Activated CD8-positive, alpha-beta T cell treated with anti-CD3 and anti-CD28 coated beads for 36 hours (primary cell): Measurements from ENCODE around the gene CREB3L1. TPM values are rescaled to one million over a fixed set of nuclear protein-coding genes. Genes with fewer than 3 reads are reported as not detected.
A peak's percentile ranks its signal among the peaks of the same experiment; 100 is the strongest.

Experiments used
- ATAC-seq: fragments of 200-7000 bp; cut with Tn5 transposase; one replicate; pipeline ENCODE4 v1.10.0; 2021; ENCODE audit warnings: mild to moderate bottlenecking, moderate library complexity
- CTCF ChIA-PET: fragments of 350-600 bp; sonication (Branson Sonifier 250); formaldehyde crosslinking; loops from one replicate; lab custom pipeline; 2021; ENCODE audit warnings: antibody characterized with exemption; lab: Charles Lee
- POLR2A ChIA-PET: fragments of 350-600 bp; sonication (Branson Sonifier 250); formaldehyde crosslinking; loops from one replicate; lab custom pipeline; 2021; ENCODE audit warnings: antibody characterized with exemption; lab: Charles Lee
- DNase-seq: peaks from one replicate; pipeline ENCODE4 v3.0.0-alpha.2; 2020
- H3K27ac Mint-ChIP-seq: one replicate; pipeline ENCODE4 v1.8.0; 2021; ENCODE audit warnings: mild to moderate bottlenecking, mixed read lengths
- H3K27me3 Mint-ChIP-seq: one replicate; pipeline ENCODE4 v1.8.0; 2021; ENCODE audit warnings: mixed read lengths
- H3K36me3 Mint-ChIP-seq: one replicate; pipeline ENCODE4 v1.8.0; 2021; ENCODE audit warnings: low read depth, mixed read lengths
- H3K4me1 Mint-ChIP-seq: one replicate; pipeline ENCODE4 v1.8.0; 2021; ENCODE audit warnings: low read depth, mixed read lengths
- H3K4me3 Mint-ChIP-seq: one replicate; pipeline ENCODE4 v1.8.0; 2021; ENCODE audit warnings: mild to moderate bottlenecking, moderate library complexity, mixed read lengths
- H3K9me3 Mint-ChIP-seq: one replicate; pipeline ENCODE4 v1.8.0; 2021; ENCODE audit warnings: mixed read lengths
- CTCF ChIP-seq: fragments of 200-600 bp; IDR thresholded peaks from one replicate; pipeline ENCODE4 v1.8.0; 2022; ENCODE audit warnings: antibody characterized with exemption, mild to moderate bottlenecking
- intact Hi-C: fragments of 100-400 bp; cut with micrococcal nuclease; formaldehyde crosslinking; loops from one replicate; pipeline ENCODE4 v1.10.0; 2022
- total RNA-seq, 2 experiments: library from RNA; stranded (reverse); gene quantifications; one replicate each; pipeline ENCODE4 v1.2.3, GENCODE V29; 2021

Gene CREB3L1
- total RNA-seq, 2 experiments from 2014 or later, result not detected

- H3K27me3 Mint-ChIP-seq, result peaks cover 12% of the 10 kb centered on the region
- intact Hi-C loops, result loop anchor here (5.0 to 10.0 kb wide), 2 partner anchors 68 to 115 kb away; partner anchors contain the start of gene PHF21A
- ATAC-seq (no peak), DNase-seq (no peak)
- no peaks in the 10 kb centered on the region for H3K36me3 Mint-ChIP-seq
- POLR2A ChIA-PET, result interaction anchor here (1.0 to 2.9 kb wide), 5 partner anchors 76 to 378 kb away, joined by 3 to 11 read pairs (median 3); no protein-coding TSS in a partner anchor
- no peak overlapping the region for H3K4me3 Mint-ChIP-seq
- peaks cover 37% of the 10 kb centered on the region for H3K4me1 Mint-ChIP-seq
- no peak overlapping the region for H3K27ac Mint-ChIP-seq
- no peaks in the 10 kb centered on the region for H3K9me3 Mint-ChIP-seq
- CTCF ChIA-PET, result interaction anchor here (0.5 to 9.6 kb wide), 32 partner anchors 9 to 1130 kb away, joined by 3 to 382 read pairs (median 5); partner anchors contain the start of gene CREB3L1
- no peak for TF ChIP-seq CTCF
Observed at GRCh38 chr11:46239801-46240061, 37.7 kb upstream of the CREB3L1 start.

- peaks cover 37% of the 10 kb centered on the region for H3K4me1 Mint-ChIP-seq
- H3K36me3 Mint-ChIP-seq, result no peaks in the 10 kb centered on the region
- DNase-seq, result no peak
- no peak for TF ChIP-seq CTCF
- POLR2A ChIA-PET, result interaction anchor here (0.6 to 2.9 kb wide), 4 partner anchors 55 to 105 kb away, joined by 3 to 11 read pairs (median 3); no protein-coding TSS in a partner anchor
- H3K27ac Mint-ChIP-seq, result no peak overlapping the region
- no peaks in the 10 kb centered on the region for H3K9me3 Mint-ChIP-seq
- intact Hi-C loops, result no loop called here
- ATAC-seq, result no peak
- CTCF ChIA-PET, result interaction anchor here (0.7 to 9.6 kb wide), 19 partner anchors 10 to 419 kb away, joined by 3 to 382 read pairs (median 10); partner anchors contain the start of gene CREB3L1
- H3K4me3 Mint-ChIP-seq, result no peak overlapping the region
- H3K27me3 Mint-ChIP-seq, result peaks cover 12% of the 10 kb centered on the region
Observed at GRCh38 chr11:46240371-46240770, 37.1 kb upstream of the CREB3L1 start.

- POLR2A ChIA-PET, result interaction anchor here (0.6 to 0.9 kb wide), 2 partner anchors 55 to 91 kb away, joined by 3 read pairs; no protein-coding TSS in a partner anchor
- TF ChIP-seq CTCF, result no peak
- H3K36me3 Mint-ChIP-seq, result no peaks in the 10 kb centered on the region
- DNase-seq, result no peak
- peaks cover 37% of the 10 kb centered on the region for H3K4me1 Mint-ChIP-seq
- no peak for ATAC-seq
- H3K27me3 Mint-ChIP-seq, result peaks cover 10% of the 10 kb centered on the region
- CTCF ChIA-PET, result interaction anchor here (0.7 to 9.6 kb wide), 10 partner anchors 9 to 126 kb away, joined by 3 to 382 read pairs (median 14); partner anchors contain the start of gene CREB3L1
- H3K27ac Mint-ChIP-seq, result no peak overlapping the region
- H3K9me3 Mint-ChIP-seq, result no peaks in the 10 kb centered on the region
- intact Hi-C loops, result no loop called here
- H3K4me3 Mint-ChIP-seq, result no peak overlapping the region
Observed at GRCh38 chr11:46240861-46241260, 36.6 kb upstream of the CREB3L1 start.

- Mint-ChIP-seq H3K4me1 (peaks cover 28% of the 10 kb centered on the region), H3K4me3 (peak overlapping the region; percentile 91), H3K36me3 (no peaks in the 10 kb centered on the region), H3K27me3 (peaks cover 3% of the 10 kb centered on the region), H3K9me3 (no peaks in the 10 kb centered on the region), H3K27ac (peak overlapping the region; percentile 93)
- ATAC-seq (no peak), DNase-seq (peak; percentile 12)
- ChIA-PET POLR2A (interaction anchor here (0.8 to 1.7 kb wide), 10 partner anchors 43 to 438 kb away, joined by 3 to 7 read pairs (median 4); partner anchors contain the start of gene SLC35C1), CTCF (interaction anchor here (0.7 to 9.6 kb wide), 16 partner anchors 17 to 370 kb away, joined by 3 to 382 read pairs (median 5); no protein-coding TSS in a partner anchor)
- TF ChIP-seq CTCF, result no peak
- intact Hi-C loops, result no loop called here
Observed at GRCh38 chr11:46242041-46242951, 35.2 kb upstream of the CREB3L1 start.
